Neural cell (in vitro differentiated cells): Measurements from ENCODE around the gene MKRN2OS. TPM values are rescaled to one million over a fixed set of nuclear protein-coding genes. Genes with fewer than 3 reads are reported as not detected.

Experiments used
- H2AFZ ChIP-seq: fragments of 200-600, 300-800 bp; sonication (generic), shearing (Covaris generic); 2 replicates; pipeline ENCODE4 v1.6.0; 2014; ENCODE audit warnings: low read depth, mild to moderate bottlenecking, antibody characterized with exemption, low read length, moderate library complexity
- H3F3A ChIP-seq: fragments of 200-600 bp; shearing (Covaris generic); 2 replicates; pipeline ENCODE4 v1.6.1; 2016; ENCODE audit warnings: mild to moderate bottlenecking, moderate library complexity, mixed read lengths, antibody characterized with exemption, low read length; ENCODE audit not compliant: insufficient read depth, poor library complexity, severe bottlenecking
- H3K27ac ChIP-seq: fragments of 200-600, 300-800 bp; sonication (generic), shearing (Covaris generic); 2 replicates; pipeline ENCODE4 v1.5.1; 2014; ENCODE audit warnings: mild to moderate bottlenecking, low read length, moderate library complexity
- H3K27me3 ChIP-seq: fragments of 300-800, 200-600 bp; sonication (generic), shearing (Covaris generic); 2 replicates; pipeline ENCODE4 v1.6.0; 2014; ENCODE audit warnings: mild to moderate bottlenecking, low read depth, low read length, moderate library complexity; ENCODE audit not compliant: insufficient read depth
- H3K36me3 ChIP-seq: fragments of 300-800, 200-600 bp; sonication (generic), shearing (Covaris generic); 2 replicates; pipeline ENCODE4 v1.5.1; 2014; ENCODE audit warnings: mild to moderate bottlenecking, antibody characterized with exemption, low read length, moderate library complexity; ENCODE audit not compliant: insufficient read depth
- H3K4me2 ChIP-seq: fragments of 300-800, 200-600 bp; sonication (generic), shearing (Covaris generic); 2 replicates; pipeline ENCODE4 v1.6.0; 2014; ENCODE audit warnings: mild to moderate bottlenecking, low read length
- H3K4me3 ChIP-seq: fragments of 300-800, 200-600 bp; sonication (generic), shearing (Covaris generic); 2 replicates; pipeline ENCODE4 v1.5.1; 2014; ENCODE audit warnings: mild to moderate bottlenecking, low read length, moderate library complexity
- H3K79me2 ChIP-seq: fragments of 200-600 bp; shearing (Covaris generic); replicated peaks from 2 replicates; pipeline ENCODE4 v1.6.0; 2014; ENCODE audit warnings: mild to moderate bottlenecking, low read length, moderate library complexity; ENCODE audit not compliant: insufficient read depth
- H3K9ac ChIP-seq: fragments of 300-800, 200-600 bp; sonication (generic), shearing (Covaris generic); 2 replicates; pipeline ENCODE4 v1.6.1; 2016; ENCODE audit warnings: mild to moderate bottlenecking, low read length, mixed read lengths
- H3K9me2 ChIP-seq: fragments of 200-600 bp; shearing (Covaris generic); 2 replicates; pipeline ENCODE4 v1.6.1; 2016; ENCODE audit warnings: mild to moderate bottlenecking, low read length, mixed read lengths; ENCODE audit not compliant: insufficient read depth
- H3K9me3 ChIP-seq: fragments of 200-600, 300-800 bp; sonication (generic), shearing (Covaris generic); 2 replicates; pipeline ENCODE4 v1.6.1; 2016; ENCODE audit warnings: mild to moderate bottlenecking, mixed run types, low read length, moderate library complexity, mixed read lengths
- H4K20me1 ChIP-seq: fragments of 200-600 bp; shearing (Covaris generic); 2 replicates; pipeline ENCODE4 v1.6.1; 2016; ENCODE audit warnings: mild to moderate bottlenecking, mixed run types; ENCODE audit not compliant: insufficient read depth
- EP300 ChIP-seq: fragments of 450-650 bp; conservative IDR thresholded peaks from 2 replicates; pipeline ENCODE4 v1.6.1; 2014; ENCODE audit warnings: antibody characterized with exemption, mild to moderate bottlenecking, moderate library complexity; ENCODE audit not compliant: poor library complexity, severe bottlenecking
- EZH2 ChIP-seq: fragments of 200-600, 300-800 bp; shearing (Covaris generic), sonication (generic); IDR thresholded peaks from 2 replicates; pipeline ENCODE4 v1.6.1; 2014; ENCODE audit warnings: antibody characterized with exemption, low read length, borderline replicate concordance, mild to moderate bottlenecking; ENCODE audit not compliant: insufficient read depth, poor library complexity, severe bottlenecking
- MXI1 ChIP-seq: fragments of 450-650 bp; conservative IDR thresholded peaks from 2 replicates; pipeline ENCODE4 v1.6.1; 2014; ENCODE audit warnings: antibody characterized with exemption, mild to moderate bottlenecking; ENCODE audit not compliant: poor library complexity, severe bottlenecking
- POLR2AphosphoS5 ChIP-seq: IDR thresholded peaks from 2 replicates; pipeline ENCODE4 v1.6.1; 2012
- RAD21 ChIP-seq: fragments of 450-650 bp; conservative IDR thresholded peaks from 2 replicates; pipeline ENCODE4 v1.6.1; 2014; ENCODE audit warnings: antibody characterized with exemption, mild to moderate bottlenecking, moderate library complexity
- SMC3 ChIP-seq: fragments of 450-650 bp; conservative IDR thresholded peaks from 2 replicates; pipeline ENCODE4 v1.6.1; 2014; ENCODE audit warnings: antibody characterized with exemption, mild to moderate bottlenecking, moderate library complexity; ENCODE audit not compliant: poor library complexity
- TAF1 ChIP-seq: IDR thresholded peaks from 2 replicates; pipeline ENCODE4 v1.6.1; 2012; ENCODE audit warnings: low read depth
- polyA plus RNA-seq: library from polyadenylated mRNA; depleted of rRNA; stranded (reverse); fragments of >200 nt; gene quantifications from 2 replicates; pipeline ENCODE4 v1.2.3, GENCODE V29; 2014
- TF ChIP-seq, protein P1 (sequence below): fragments of 450-650 bp; IDR thresholded peaks from 2 replicates; pipeline ENCODE4 v1.5.1; 2014; ENCODE audit warnings: antibody characterized with exemption, mild to moderate bottlenecking, moderate library complexity; ENCODE audit not compliant: poor library complexity, severe bottlenecking
- TF ChIP-seq, protein P2 (sequence below): IDR thresholded peaks from 2 replicates; pipeline ENCODE4 v1.6.1; 2012; ENCODE audit warnings: borderline replicate concordance

The MKRN2OS gene
- polyA plus RNA-seq, 1 donor from 2014 or later = 0.36 TPM

DNA sequence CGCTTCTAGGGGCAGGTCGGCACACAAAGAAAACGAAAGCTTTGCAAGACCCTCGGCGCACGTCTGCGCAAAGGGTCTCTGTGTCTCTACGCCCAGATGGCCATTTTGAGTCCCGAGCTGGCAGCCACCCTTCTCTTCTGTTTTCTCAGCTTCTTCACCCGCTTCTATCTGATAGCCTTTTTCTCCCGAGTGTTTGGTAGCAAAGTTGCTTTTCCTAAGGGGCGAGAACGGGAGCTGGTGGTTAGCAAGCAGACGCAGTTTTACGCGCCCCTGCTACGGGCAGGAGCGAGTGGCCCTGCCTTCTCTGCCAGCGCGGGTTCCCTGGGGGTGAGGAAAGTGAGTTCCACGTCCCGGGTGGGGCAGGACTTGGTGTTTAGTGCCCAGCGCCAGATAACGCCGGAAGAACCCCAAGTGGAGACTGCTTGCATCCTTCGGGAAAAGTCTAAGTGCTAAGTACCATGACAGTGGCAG lies 8.7 kb upstream of the MKRN2OS start:
- Histone ChIP-seq H3K4me3 (no peak overlapping the region), H3K36me3 (no peaks in the 10 kb centered on the region), H3K27ac (no peak overlapping the region), H3K4me2 (no peak overlapping the region), H3F3A (no peaks in the 10 kb centered on the region), H3K9ac (no peak overlapping the region), H3K9me3 (no peaks in the 10 kb centered on the region), H3K9me2 (no peaks in the 10 kb centered on the region), H2AFZ (no peak overlapping the region), H3K27me3 (no peaks in the 10 kb centered on the region), H4K20me1 (no peaks in the 10 kb centered on the region), H3K79me2 (peaks cover 16% of the 10 kb centered on the region)
- TF ChIP-seq MXI1 (no peak), TAF1 (no peak), SMC3 (no peak), POLR2AphosphoS5 (no peak), RAD21 (no peak), EP300 (no peak), EZH2 (no peak)
- TF ChIP-seq, protein P1, sequence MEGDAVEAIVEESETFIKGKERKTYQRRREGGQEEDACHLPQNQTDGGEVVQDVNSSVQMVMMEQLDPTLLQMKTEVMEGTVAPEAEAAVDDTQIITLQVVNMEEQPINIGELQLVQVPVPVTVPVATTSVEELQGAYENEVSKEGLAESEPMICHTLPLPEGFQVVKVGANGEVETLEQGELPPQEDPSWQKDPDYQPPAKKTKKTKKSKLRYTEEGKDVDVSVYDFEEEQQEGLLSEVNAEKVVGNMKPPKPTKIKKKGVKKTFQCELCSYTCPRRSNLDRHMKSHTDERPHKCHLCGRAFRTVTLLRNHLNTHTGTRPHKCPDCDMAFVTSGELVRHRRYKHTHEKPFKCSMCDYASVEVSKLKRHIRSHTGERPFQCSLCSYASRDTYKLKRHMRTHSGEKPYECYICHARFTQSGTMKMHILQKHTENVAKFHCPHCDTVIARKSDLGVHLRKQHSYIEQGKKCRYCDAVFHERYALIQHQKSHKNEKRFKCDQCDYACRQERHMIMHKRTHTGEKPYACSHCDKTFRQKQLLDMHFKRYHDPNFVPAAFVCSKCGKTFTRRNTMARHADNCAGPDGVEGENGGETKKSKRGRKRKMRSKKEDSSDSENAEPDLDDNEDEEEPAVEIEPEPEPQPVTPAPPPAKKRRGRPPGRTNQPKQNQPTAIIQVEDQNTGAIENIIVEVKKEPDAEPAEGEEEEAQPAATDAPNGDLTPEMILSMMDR = no peak
- TF ChIP-seq, protein P2, sequence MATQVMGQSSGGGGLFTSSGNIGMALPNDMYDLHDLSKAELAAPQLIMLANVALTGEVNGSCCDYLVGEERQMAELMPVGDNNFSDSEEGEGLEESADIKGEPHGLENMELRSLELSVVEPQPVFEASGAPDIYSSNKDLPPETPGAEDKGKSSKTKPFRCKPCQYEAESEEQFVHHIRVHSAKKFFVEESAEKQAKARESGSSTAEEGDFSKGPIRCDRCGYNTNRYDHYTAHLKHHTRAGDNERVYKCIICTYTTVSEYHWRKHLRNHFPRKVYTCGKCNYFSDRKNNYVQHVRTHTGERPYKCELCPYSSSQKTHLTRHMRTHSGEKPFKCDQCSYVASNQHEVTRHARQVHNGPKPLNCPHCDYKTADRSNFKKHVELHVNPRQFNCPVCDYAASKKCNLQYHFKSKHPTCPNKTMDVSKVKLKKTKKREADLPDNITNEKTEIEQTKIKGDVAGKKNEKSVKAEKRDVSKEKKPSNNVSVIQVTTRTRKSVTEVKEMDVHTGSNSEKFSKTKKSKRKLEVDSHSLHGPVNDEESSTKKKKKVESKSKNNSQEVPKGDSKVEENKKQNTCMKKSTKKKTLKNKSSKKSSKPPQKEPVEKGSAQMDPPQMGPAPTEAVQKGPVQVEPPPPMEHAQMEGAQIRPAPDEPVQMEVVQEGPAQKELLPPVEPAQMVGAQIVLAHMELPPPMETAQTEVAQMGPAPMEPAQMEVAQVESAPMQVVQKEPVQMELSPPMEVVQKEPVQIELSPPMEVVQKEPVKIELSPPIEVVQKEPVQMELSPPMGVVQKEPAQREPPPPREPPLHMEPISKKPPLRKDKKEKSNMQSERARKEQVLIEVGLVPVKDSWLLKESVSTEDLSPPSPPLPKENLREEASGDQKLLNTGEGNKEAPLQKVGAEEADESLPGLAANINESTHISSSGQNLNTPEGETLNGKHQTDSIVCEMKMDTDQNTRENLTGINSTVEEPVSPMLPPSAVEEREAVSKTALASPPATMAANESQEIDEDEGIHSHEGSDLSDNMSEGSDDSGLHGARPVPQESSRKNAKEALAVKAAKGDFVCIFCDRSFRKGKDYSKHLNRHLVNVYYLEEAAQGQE = no peak

DNA sequence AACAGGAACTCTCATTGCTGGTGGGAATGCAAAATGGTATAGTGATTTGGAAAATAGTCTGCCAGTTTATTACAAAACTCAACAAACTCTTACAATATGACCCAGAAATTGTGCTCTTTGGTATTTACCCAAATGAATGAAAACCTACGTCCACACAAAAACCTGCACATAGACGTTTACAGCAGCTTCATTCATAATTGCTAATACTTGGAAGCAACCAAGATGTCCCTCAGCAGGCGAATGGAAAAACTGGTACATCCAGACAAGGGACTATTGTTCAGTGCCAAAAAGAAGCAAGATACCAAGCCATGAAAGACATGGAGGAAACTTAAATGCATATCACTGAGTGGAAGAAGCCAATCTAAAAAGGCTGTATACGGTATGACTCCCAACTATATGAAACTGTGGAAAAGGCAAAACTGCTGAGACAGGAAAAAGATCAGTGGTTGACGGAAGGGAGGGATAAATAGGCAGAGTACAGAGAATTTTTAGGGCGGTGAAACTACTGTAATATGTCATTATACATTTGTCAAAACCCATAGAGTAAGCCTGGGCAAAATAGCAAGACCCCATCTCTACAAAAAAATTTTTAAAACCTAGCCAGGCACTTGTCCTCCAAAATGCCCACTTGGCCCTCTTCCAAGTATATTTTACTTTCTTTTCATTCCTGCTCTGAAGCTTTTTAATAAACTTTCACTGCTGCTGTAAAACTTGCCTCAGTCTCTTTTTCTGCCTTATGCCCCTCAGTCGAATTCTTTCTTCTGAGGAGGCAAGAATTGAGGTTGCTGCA lies 4.9 kb upstream of the MKRN2OS start:
- no peaks in the 10 kb centered on the region for H3K27me3 ChIP-seq
- H3K9me3 ChIP-seq = no peaks in the 10 kb centered on the region
- H3K9ac ChIP-seq = no peak overlapping the region
- H3K79me2 ChIP-seq = no peaks in the 10 kb centered on the region
- no peak overlapping the region for H3K4me2 ChIP-seq
- TF ChIP-seq, protein P1 = no peak
- TF ChIP-seq EP300 (no peak), TAF1 (no peak), SMC3 (no peak), RAD21 (no peak), EZH2 (no peak), MXI1 (no peak), POLR2AphosphoS5 (no peak)
- TF ChIP-seq, protein P2 = no peak
- H3K27ac ChIP-seq = no peak overlapping the region
- H3K4me3 ChIP-seq = no peak overlapping the region
- H3K36me3 ChIP-seq = no peaks in the 10 kb centered on the region
- no peak overlapping the region for H2AFZ ChIP-seq
- no peaks in the 10 kb centered on the region for H3F3A ChIP-seq
- no peaks in the 10 kb centered on the region for H3K9me2 ChIP-seq
- no peaks in the 10 kb centered on the region for H4K20me1 ChIP-seq
